Measurements from ENCODE around the gene PRKCZ.

Gene PRKCZ

DNA sequence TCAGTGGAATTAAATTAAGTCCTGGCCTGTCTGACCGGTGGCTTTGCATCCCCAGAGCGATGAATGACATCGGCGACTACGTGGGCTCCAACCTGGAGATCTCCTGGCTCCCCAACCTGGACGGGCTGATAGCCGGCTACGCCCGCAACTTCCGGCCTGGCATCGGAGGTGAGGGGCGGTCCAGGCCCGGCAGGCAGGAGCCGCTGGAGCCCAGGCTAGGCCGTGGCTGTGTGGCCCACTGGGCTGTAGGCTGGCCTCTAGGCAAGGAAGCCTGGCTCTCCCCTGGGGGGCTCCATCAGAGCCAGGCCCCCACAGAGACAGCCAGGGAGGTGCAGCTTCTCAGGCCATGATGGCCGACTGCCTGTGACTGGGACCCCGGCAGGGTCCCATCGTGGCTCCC lies 25.3 kb upstream of the PRKCZ start:
- Histone ChIP-seq H3K4me3 (ENCODE audit: low read length in 2 of 2) (no peak overlapping the region), H3K36me3 (ENCODE audit: control insufficient read depth in 2 of 2, insufficient read depth in 2 of 2, low read length in 2 of 2) (no peaks in the 10 kb centered on the region), H3K27ac (ENCODE audit: low read depth in 2 of 2, low read length in 2 of 2) (no peak overlapping the region), H3K9me3 (ENCODE audit: control insufficient read depth in 2 of 2, low read length in 2 of 2) (no peaks in the 10 kb centered on the region), H3K4me1 (ENCODE audit: control insufficient read depth in 2 of 2, insufficient read depth in 2 of 2, low read length in 2 of 2) (no peaks in the 10 kb centered on the region), H3K9ac (ENCODE audit: low read depth in 1 of 2, low read length in 2 of 2) (no peak overlapping the region), H3K27me3 (ENCODE audit: control insufficient read depth in 2 of 2, insufficient read depth in 2 of 2, low read length in 2 of 2) (peaks cover 17 to 18% of the 10 kb centered on the region in 2 donors)

GRCh38 chr1:2025491-2025981 lies 24.7 kb upstream of the PRKCZ start:
- peaks cover 11 to 12% of the 10 kb centered on the region in 2 donors for H3K27me3 ChIP-seq (ENCODE audit: control insufficient read depth in 2 of 2, insufficient read depth in 2 of 2, low read length in 2 of 2)
- H3K9me3 ChIP-seq (ENCODE audit: control insufficient read depth in 2 of 2, low read length in 2 of 2) = no peaks in the 10 kb centered on the region
- no peak overlapping the region for H3K27ac ChIP-seq (ENCODE audit: low read depth in 2 of 2, low read length in 2 of 2)
- H3K36me3 ChIP-seq (ENCODE audit: control insufficient read depth in 2 of 2, insufficient read depth in 2 of 2, low read length in 2 of 2) = no peaks in the 10 kb centered on the region
- H3K4me3 ChIP-seq (ENCODE audit: low read length in 2 of 2) = no peak overlapping the region
- no peak overlapping the region for H3K9ac ChIP-seq (ENCODE audit: low read depth in 1 of 2, low read length in 2 of 2)
- H3K4me1 ChIP-seq (ENCODE audit: control insufficient read depth in 2 of 2, insufficient read depth in 2 of 2, low read length in 2 of 2) = no peaks in the 10 kb centered on the region

GRCh38 chr1:2027961-2028583 lies 22.1 kb upstream of the PRKCZ start:
- H3K4me3 ChIP-seq (ENCODE audit: low read length in 2 of 2) = no peak overlapping the region
- no peaks in the 10 kb centered on the region for H3K36me3 ChIP-seq (ENCODE audit: control insufficient read depth in 2 of 2, insufficient read depth in 2 of 2, low read length in 2 of 2)
- no peaks in the 10 kb centered on the region for H3K27me3 ChIP-seq (ENCODE audit: control insufficient read depth in 2 of 2, insufficient read depth in 2 of 2, low read length in 2 of 2)
- no peak overlapping the region for H3K27ac ChIP-seq (ENCODE audit: low read depth in 2 of 2, low read length in 2 of 2)
- H3K9ac ChIP-seq (ENCODE audit: low read depth in 1 of 2, low read length in 2 of 2) = no peak overlapping the region
- H3K9me3 ChIP-seq (ENCODE audit: control insufficient read depth in 2 of 2, low read length in 2 of 2) = no peaks in the 10 kb centered on the region
- H3K4me1 ChIP-seq (ENCODE audit: control insufficient read depth in 2 of 2, insufficient read depth in 2 of 2, low read length in 2 of 2) = no peaks in the 10 kb centered on the region

DNA sequence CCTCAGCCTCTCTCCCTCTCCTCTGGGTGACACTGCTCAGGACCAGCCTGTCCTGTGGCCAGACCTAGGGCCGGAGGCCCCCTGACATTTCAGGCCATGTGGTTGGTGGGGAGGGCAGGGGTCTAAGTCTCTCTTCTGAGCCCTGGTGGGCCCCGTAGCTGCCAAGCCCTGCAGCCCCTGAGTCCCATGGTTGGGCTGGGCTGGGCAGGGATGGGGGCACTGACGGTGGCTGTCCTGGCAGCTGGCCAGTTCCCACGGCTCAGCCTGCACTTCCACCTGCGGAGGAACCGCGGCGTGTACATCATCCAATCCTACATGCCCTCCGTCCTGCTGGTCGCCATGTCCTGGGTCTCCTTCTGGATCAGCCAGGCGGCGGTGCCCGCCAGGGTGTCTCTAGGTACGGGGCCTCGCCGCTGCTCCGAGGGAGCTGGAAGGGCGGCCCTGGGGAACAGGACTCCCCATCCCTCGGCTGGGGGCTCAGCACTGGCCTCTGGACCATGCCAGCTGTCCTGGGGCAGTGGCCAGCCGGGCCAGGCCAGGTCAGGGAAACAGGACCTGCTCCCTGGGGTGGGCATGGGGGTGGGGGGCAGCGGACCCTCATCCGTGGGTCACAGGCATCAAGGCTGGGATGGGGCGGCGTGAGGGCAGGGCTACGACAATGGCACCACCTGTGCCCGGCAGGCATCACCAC lies 21.2 kb upstream of the PRKCZ start:
- Histone ChIP-seq H3K36me3 (ENCODE audit: control insufficient read depth in 2 of 2, insufficient read depth in 2 of 2, low read length in 2 of 2) (no peaks in the 10 kb centered on the region), H3K27ac (ENCODE audit: low read depth in 2 of 2, low read length in 2 of 2) (no peak overlapping the region), H3K27me3 (ENCODE audit: control insufficient read depth in 2 of 2, insufficient read depth in 2 of 2, low read length in 2 of 2) (peaks cover 0 to 2% of the 10 kb centered on the region in 2 donors), H3K9me3 (ENCODE audit: control insufficient read depth in 2 of 2, low read length in 2 of 2) (no peaks in the 10 kb centered on the region), H3K4me3 (ENCODE audit: low read length in 2 of 2) (no peak overlapping the region), H3K9ac (ENCODE audit: low read depth in 1 of 2, low read length in 2 of 2) (no peak overlapping the region), H3K4me1 (ENCODE audit: control insufficient read depth in 2 of 2, insufficient read depth in 2 of 2, low read length in 2 of 2) (no peaks in the 10 kb centered on the region)

DNA sequence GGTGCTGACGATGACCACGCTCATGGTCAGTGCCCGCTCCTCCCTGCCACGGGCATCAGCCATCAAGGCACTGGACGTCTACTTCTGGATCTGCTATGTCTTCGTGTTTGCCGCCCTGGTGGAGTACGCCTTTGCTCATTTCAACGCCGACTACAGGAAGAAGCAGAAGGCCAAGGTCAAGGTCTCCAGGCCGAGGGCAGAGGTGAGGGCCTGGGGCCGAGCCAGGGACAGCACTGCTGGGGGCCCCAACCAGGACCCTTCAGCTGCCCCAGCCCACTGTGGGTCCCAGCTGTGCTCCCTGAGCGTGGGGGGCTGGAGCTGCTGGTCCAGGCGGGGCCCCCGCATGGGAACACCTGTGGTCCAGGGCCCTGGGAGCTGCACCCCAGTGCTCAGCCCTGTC lies 20.6 kb upstream of the PRKCZ start:
- Histone ChIP-seq H3K27ac (ENCODE audit: low read depth in 2 of 2, low read length in 2 of 2) (no peak overlapping the region), H3K27me3 (ENCODE audit: control insufficient read depth in 2 of 2, insufficient read depth in 2 of 2, low read length in 2 of 2) (peaks cover 0 to 2% of the 10 kb centered on the region in 2 donors), H3K9ac (ENCODE audit: low read depth in 1 of 2, low read length in 2 of 2) (no peak overlapping the region), H3K36me3 (ENCODE audit: control insufficient read depth in 2 of 2, insufficient read depth in 2 of 2, low read length in 2 of 2) (no peaks in the 10 kb centered on the region), H3K4me3 (ENCODE audit: low read length in 2 of 2) (no peak overlapping the region), H3K4me1 (ENCODE audit: control insufficient read depth in 2 of 2, insufficient read depth in 2 of 2, low read length in 2 of 2) (no peaks in the 10 kb centered on the region), H3K9me3 (ENCODE audit: control insufficient read depth in 2 of 2, low read length in 2 of 2) (no peaks in the 10 kb centered on the region)

DNA sequence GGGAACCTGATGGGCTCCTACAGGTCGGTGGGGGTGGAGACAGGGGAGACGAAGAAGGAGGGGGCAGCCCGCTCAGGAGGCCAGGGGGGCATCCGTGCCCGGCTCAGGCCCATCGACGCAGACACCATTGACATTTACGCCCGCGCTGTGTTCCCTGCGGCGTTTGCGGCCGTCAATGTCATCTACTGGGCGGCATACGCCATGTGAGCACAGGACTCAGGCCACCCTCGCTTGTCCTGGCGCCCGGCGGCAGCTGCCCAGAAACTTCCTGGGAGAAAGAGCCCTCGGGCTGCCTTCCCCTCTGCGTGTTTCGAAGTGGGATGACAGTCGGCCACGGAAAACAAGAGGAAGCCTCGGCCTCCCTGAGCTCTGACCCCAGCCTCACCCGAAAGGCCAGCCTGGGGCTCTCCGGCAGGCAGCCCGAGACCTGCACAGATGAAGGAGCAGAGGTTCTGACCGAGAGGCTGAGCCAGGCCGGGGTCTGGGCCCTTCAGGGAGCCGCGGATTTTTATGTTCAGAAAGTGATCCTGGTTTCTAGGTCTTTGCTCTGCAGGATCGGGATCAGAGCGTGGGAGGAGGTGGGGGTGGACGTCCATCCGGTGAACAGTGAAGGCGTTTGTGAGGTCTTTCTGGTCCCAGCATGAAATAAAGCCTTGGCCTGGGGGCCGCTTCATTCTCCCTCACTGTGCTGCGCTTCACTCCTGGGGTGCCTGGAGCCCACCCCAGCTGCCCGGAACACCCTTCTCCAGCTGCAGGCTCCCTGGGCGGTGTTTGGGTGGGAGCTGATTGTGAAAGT lies 19.9 kb upstream of the PRKCZ start:
- Histone ChIP-seq H3K4me1 (ENCODE audit: control insufficient read depth in 2 of 2, insufficient read depth in 2 of 2, low read length in 2 of 2) (no peaks in the 10 kb centered on the region), H3K4me3 (ENCODE audit: low read length in 2 of 2) (no peak overlapping the region), H3K9ac (ENCODE audit: low read depth in 1 of 2, low read length in 2 of 2) (no peak overlapping the region), H3K27ac (ENCODE audit: low read depth in 2 of 2, low read length in 2 of 2) (no peak overlapping the region), H3K9me3 (ENCODE audit: control insufficient read depth in 2 of 2, low read length in 2 of 2) (no peaks in the 10 kb centered on the region), H3K27me3 (ENCODE audit: control insufficient read depth in 2 of 2, insufficient read depth in 2 of 2, low read length in 2 of 2) (peaks cover 0 to 2% of the 10 kb centered on the region in 2 donors), H3K36me3 (ENCODE audit: control insufficient read depth in 2 of 2, insufficient read depth in 2 of 2, low read length in 2 of 2) (no peaks in the 10 kb centered on the region)

DNA sequence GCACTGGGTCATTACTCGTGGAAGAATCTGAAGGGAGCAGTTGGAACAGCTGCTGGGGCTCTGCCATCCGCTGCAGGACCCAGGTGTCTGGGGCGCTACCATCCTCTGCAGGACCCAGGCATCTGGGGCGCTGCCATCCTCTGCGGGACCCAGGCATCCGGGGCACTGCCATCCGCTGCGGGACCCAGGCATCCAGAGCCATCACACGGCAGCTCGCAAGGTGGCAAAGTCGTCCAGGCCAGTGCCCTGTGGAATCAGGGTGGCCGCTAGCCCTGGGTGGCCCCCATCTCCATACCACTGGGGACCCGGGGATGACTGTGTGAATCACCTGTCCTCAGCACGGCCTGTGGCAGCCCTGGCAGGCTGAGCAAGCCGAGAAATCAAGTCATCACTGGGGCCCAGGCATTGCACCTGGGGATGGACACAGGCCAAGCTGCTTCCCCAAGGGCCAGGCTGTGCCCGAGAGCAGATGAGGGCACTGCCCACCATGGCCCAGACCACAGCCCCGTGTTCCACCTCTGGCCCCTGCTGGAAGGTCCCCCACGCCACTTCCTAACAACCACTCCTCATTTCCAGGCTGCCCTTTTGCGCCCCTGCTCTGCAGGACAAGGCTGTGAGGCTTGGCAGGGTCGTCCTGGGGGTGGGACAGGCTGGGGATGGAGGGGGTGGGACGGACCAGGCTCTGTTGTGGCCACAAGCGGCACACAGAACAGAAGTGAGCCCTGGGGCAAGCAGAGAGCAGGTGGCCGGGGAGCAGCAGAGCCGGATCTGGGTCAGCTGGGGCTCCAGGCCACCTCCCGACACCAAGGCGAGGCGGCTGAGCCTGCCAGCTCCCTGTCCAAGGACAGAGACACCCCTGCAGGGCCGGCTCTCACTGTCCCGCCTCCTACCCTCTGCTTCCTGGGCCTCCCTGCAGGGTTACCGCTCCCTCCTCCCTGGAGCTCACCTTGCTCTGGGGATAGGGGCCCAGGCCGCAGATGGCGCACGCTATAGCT lies 18.4 kb upstream of the PRKCZ start:
- Histone ChIP-seq H3K4me3 (ENCODE audit: low read length in 2 of 2) (no peak overlapping the region), H3K27me3 (ENCODE audit: control insufficient read depth in 2 of 2, insufficient read depth in 2 of 2, low read length in 2 of 2) (peaks cover 0 to 2% of the 10 kb centered on the region in 2 donors), H3K4me1 (ENCODE audit: control insufficient read depth in 2 of 2, insufficient read depth in 2 of 2, low read length in 2 of 2) (no peaks in the 10 kb centered on the region), H3K9me3 (ENCODE audit: control insufficient read depth in 2 of 2, low read length in 2 of 2) (no peaks in the 10 kb centered on the region), H3K9ac (ENCODE audit: low read depth in 1 of 2, low read length in 2 of 2) (no peak overlapping the region), H3K36me3 (ENCODE audit: control insufficient read depth in 2 of 2, insufficient read depth in 2 of 2, low read length in 2 of 2) (no peaks in the 10 kb centered on the region), H3K27ac (ENCODE audit: low read depth in 2 of 2, low read length in 2 of 2) (no peak overlapping the region)

DNA sequence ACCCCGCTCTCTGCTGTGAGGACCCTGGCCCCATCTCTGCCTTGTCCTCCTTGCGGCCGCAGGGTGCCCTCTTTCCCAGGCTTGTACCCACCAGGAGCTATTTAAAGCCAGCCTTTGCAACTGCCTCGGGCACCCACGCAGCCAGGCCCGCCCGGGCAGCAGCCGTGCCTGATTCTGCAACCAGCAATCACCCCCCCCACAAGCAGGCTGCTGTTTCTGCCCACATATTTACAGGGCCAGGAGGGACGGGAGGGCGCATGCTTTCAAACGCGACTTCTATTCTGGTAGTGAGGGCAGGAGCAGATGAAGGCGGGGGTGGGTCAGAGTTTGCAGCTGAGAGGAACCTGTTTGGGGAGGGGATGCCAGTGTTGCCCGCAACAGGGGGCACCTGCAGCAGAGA lies 17.5 kb upstream of the PRKCZ start:
- Histone ChIP-seq H3K9me3 (ENCODE audit: control insufficient read depth in 2 of 2, low read length in 2 of 2) (no peaks in the 10 kb centered on the region), H3K27ac (ENCODE audit: low read depth in 2 of 2, low read length in 2 of 2) (no peak overlapping the region), H3K36me3 (ENCODE audit: control insufficient read depth in 2 of 2, insufficient read depth in 2 of 2, low read length in 2 of 2) (no peaks in the 10 kb centered on the region), H3K4me1 (ENCODE audit: control insufficient read depth in 2 of 2, insufficient read depth in 2 of 2, low read length in 2 of 2) (no peaks in the 10 kb centered on the region), H3K4me3 (ENCODE audit: low read length in 2 of 2) (no peak overlapping the region), H3K9ac (ENCODE audit: low read depth in 1 of 2, low read length in 2 of 2) (no peak overlapping the region), H3K27me3 (ENCODE audit: control insufficient read depth in 2 of 2, insufficient read depth in 2 of 2, low read length in 2 of 2) (peaks cover 0 to 2% of the 10 kb centered on the region in 2 donors)

DNA sequence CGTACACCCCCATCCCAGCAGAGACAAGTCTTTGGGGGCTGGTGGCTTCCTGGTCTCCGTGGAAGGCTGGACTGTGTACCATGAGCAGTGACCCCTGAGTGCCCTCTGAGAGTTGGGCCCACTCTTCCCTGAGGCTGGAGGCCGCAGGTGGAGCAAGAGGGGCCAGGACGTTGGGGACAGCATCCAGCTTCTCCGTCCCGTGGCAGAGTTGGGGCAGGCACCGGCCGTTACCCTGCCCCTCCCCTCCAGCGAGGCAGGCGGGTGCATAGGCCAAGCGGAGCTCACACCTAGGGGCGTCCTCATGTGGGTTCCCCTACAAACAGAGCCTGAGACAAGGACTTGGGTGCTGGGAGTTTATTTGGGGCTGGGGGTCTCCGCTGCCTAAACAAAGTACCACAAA lies 17.0 kb upstream of the PRKCZ start:
- H3K27ac ChIP-seq (ENCODE audit: low read depth in 2 of 2, low read length in 2 of 2) = no peak overlapping the region
- H3K9me3 ChIP-seq (ENCODE audit: control insufficient read depth in 2 of 2, low read length in 2 of 2) = no peaks in the 10 kb centered on the region
- H3K4me1 ChIP-seq (ENCODE audit: control insufficient read depth in 2 of 2, insufficient read depth in 2 of 2, low read length in 2 of 2) = no peaks in the 10 kb centered on the region
- H3K4me3 ChIP-seq (ENCODE audit: low read length in 2 of 2) = no peak overlapping the region
- peaks cover 0 to 2% of the 10 kb centered on the region in 2 donors for H3K27me3 ChIP-seq (ENCODE audit: control insufficient read depth in 2 of 2, insufficient read depth in 2 of 2, low read length in 2 of 2)
- no peaks in the 10 kb centered on the region for H3K36me3 ChIP-seq (ENCODE audit: control insufficient read depth in 2 of 2, insufficient read depth in 2 of 2, low read length in 2 of 2)
- no peak overlapping the region for H3K9ac ChIP-seq (ENCODE audit: low read depth in 1 of 2, low read length in 2 of 2)

All from mucosa of rectum (tissue), 2 donors.